Stomach (tissue), 4 donors: ENCODE data around the gene BMP6.

Source experiments
- CTCF ChIP-seq, 7 experiments: fragments of 450-650 bp in 4 of 7; fragments of 200-600 bp in 3 of 7; sonication (generic) in 3 of 7; IDR thresholded peaks; one replicate each; pipeline ENCODE4 v1.5.1; 2016 to 2019; ENCODE audit warnings: antibody characterized with exemption in 7 of 7, control low read depth in 2 of 7, mild to moderate bottlenecking in 1 of 7
- EP300 ChIP-seq: sonication (generic); formaldehyde crosslinking; IDR thresholded peaks from one replicate; pipeline ENCODE4 v1.6.1; 2017; ENCODE audit warnings: antibody characterized with exemption
- POLR2A ChIP-seq, 4 donors: fragments of 450-650 bp; IDR thresholded peaks; one replicate each; pipeline ENCODE4 v1.6.1; 2016; ENCODE audit warnings: antibody characterized with exemption in 4 of 4, control low read depth in 2 of 4, mild to moderate bottlenecking in 1 of 4, moderate library complexity in 1 of 4
- POLR2AphosphoS5 ChIP-seq, 3 donors: sonication (generic); formaldehyde crosslinking; IDR thresholded peaks; one replicate each; pipeline ENCODE4 v1.6.1; 2016; ENCODE audit warnings: antibody characterized with exemption in 3 of 3

GRCh38 chr6:7773322-7773721 lies 47.4 kb downstream of the BMP6 start:
- TF ChIP-seq CTCF (IDR thresholded peaks at IDR 0.05) = no peak
- TF ChIP-seq POLR2AphosphoS5 (IDR thresholded peaks at IDR 0.05) = no peak
- TF ChIP-seq POLR2A (IDR thresholded peaks at IDR 0.05) = no peak
- no peak for TF ChIP-seq EP300
